H1 (cell line): Measurements from ENCODE around the gene WNT7A.

Source experiments
- CBX5 ChIP-seq: fragments of 300-800, 300-1000 bp; sonication (generic); IDR thresholded peaks from 2 replicates; pipeline ENCODE4 v1.7.1; 2016; ENCODE audit warnings: antibody characterized with exemption, low read length, low read depth
- CTCF ChIP-seq, 3 experiments: IDR thresholded peaks; 1 replicate in 2 of 3; 2 replicates in 1 of 3; pipeline versions ENCODE4 v1.5.1 to v1.6.1; 2011; ENCODE audit warnings: low read length in 3 of 3, mild to moderate bottlenecking in 3 of 3, inconsistent platforms in 2 of 3, low read depth in 1 of 3, moderate library complexity in 1 of 3; ENCODE audit not compliant: insufficient read depth in 1 of 3; ENCODE audit errors: control extremely low read depth in 1 of 3
- GABPA ChIP-seq: IDR thresholded peaks from 2 replicates; pipeline ENCODE4 v1.6.1; 2011; ENCODE audit warnings: mild to moderate bottlenecking, low read length, moderate library complexity, borderline replicate concordance; ENCODE audit not compliant: insufficient read depth
- MAX ChIP-seq: IDR thresholded peaks from 2 replicates; pipeline ENCODE4 v1.6.1; 2012; ENCODE audit warnings: inconsistent platforms
- TAF1 ChIP-seq: IDR thresholded peaks from 2 replicates; pipeline ENCODE4 v1.6.1; 2011; ENCODE audit warnings: mild to moderate bottlenecking, low read depth, low read length
- USF2 ChIP-seq: IDR thresholded peaks from 2 replicates; pipeline ENCODE4 v1.6.1; 2011; ENCODE audit warnings: low read length, improper control_type of control experiment

- TF ChIP-seq MAX (no peak), USF2 (no peak), CBX5 (no peak), GABPA (no peak), CTCF (IDR thresholded peaks at IDR 0.05; ENCODE audit: control extremely low read depth in 1 of 3, insufficient read depth in 1 of 3, low read depth in 1 of 3, low read length in 3 of 3) (no peak), TAF1 (no peak)
Observed at GRCh38 chr3:13877911-13878280, 2.0 kb downstream of the WNT7A start.
